Loucy (cell line): ENCODE results near the gene ABCA9.

Experiments used
- H2AFZ ChIP-seq: fragments of 200-600 bp; sonication (generic); 2 replicates; pipeline ENCODE4 v1.6.0; 2016; ENCODE audit warnings: antibody characterized with exemption, mild to moderate bottlenecking, low read length, moderate library complexity
- H3F3A ChIP-seq: fragments of 200-600 bp; 2 replicates; pipeline ENCODE4 v1.6.0; 2016; ENCODE audit warnings: antibody characterized with exemption, low read depth, mild to moderate bottlenecking
- H3K27me3 ChIP-seq: fragments of 200-600 bp; sonication (generic); 2 replicates; pipeline ENCODE4 v1.6.1; 2014; ENCODE audit warnings: low read length, mild to moderate bottlenecking; ENCODE audit not compliant: insufficient read depth, poor library complexity, severe bottlenecking
- H3K36me3 ChIP-seq: fragments of 200-600 bp; sonication (generic); 2 replicates; pipeline ENCODE4 v1.6.1; 2016; ENCODE audit warnings: low read length; ENCODE audit not compliant: insufficient read depth
- H3K4me1 ChIP-seq: fragments of 200-600 bp; sonication (generic); 2 replicates; pipeline ENCODE4 v1.5.1; 2014; ENCODE audit warnings: low read length, mild to moderate bottlenecking; ENCODE audit not compliant: insufficient read depth, poor library complexity, severe bottlenecking
- H3K4me2 ChIP-seq: fragments of 200-600 bp; sonication (generic); 2 replicates; pipeline ENCODE4 v1.6.0; 2014; ENCODE audit warnings: antibody characterized with exemption, low read length, low read depth, mild to moderate bottlenecking; ENCODE audit not compliant: poor library complexity, severe bottlenecking
- H3K4me3 ChIP-seq: fragments of 200-600 bp; sonication (generic); 2 replicates; pipeline ENCODE4 v1.5.1; 2014; ENCODE audit warnings: low read length, mild to moderate bottlenecking, mixed read lengths; ENCODE audit not compliant: poor library complexity, severe bottlenecking
- H3K79me2 ChIP-seq: fragments of 200-600 bp; sonication (generic); 2 replicates; pipeline ENCODE4 v1.6.1; 2014; ENCODE audit warnings: low read length; ENCODE audit not compliant: insufficient read depth
- H3K9ac ChIP-seq: fragments of 200-600 bp; sonication (generic); 2 replicates; pipeline ENCODE4 v1.6.0; 2014; ENCODE audit warnings: mild to moderate bottlenecking, low read depth, low read length, moderate library complexity; ENCODE audit not compliant: poor library complexity, severe bottlenecking
- H3K9me2 ChIP-seq: fragments of 200-600 bp; sonication (generic); replicated peaks from 2 replicates; pipeline ENCODE4 v1.6.1; 2016; ENCODE audit warnings: low read depth, low read length, mixed read lengths
- H3K9me3 ChIP-seq: fragments of 200-600 bp; sonication (generic); 2 replicates; pipeline ENCODE4 v1.6.1; 2014; ENCODE audit warnings: mild to moderate bottlenecking, antibody characterized with exemption, low read length, low read depth; ENCODE audit not compliant: insufficient read depth
- H4K20me1 ChIP-seq: fragments of 200-600 bp; sonication (generic); 2 replicates; pipeline ENCODE4 v1.6.0; 2014; ENCODE audit warnings: antibody characterized with exemption, low read length, mild to moderate bottlenecking; ENCODE audit not compliant: insufficient read depth, poor library complexity, severe bottlenecking
- CTCF ChIP-seq: fragments of 200-600 bp; sonication (generic); conservative IDR thresholded peaks from 2 replicates; pipeline ENCODE4 v1.5.1; 2014; ENCODE audit warnings: mild to moderate bottlenecking, antibody characterized with exemption, low read length
- EZH2phosphoT487 ChIP-seq: fragments of 200-600 bp; IDR thresholded peaks from 2 replicates; pipeline ENCODE4 v1.6.1; 2018; ENCODE audit warnings: antibody characterized with exemption, mild to moderate bottlenecking, moderate library complexity, borderline replicate concordance

The ABCA9 gene

GRCh38 chr17:69048634-69049033 is 12.1 kb downstream of the ABCA9 start:
- H3F3A ChIP-seq: no peaks in the 10 kb centered on the region
- H3K4me2 ChIP-seq: no peak overlapping the region
- H3K9ac ChIP-seq: no peak overlapping the region
- H3K36me3 ChIP-seq: no peaks in the 10 kb centered on the region
- no peak for TF ChIP-seq CTCF
- no peak for TF ChIP-seq EZH2phosphoT487
- no peaks in the 10 kb centered on the region for H3K27me3 ChIP-seq
- no peaks in the 10 kb centered on the region for H3K9me3 ChIP-seq
- no peaks in the 10 kb centered on the region for H4K20me1 ChIP-seq
- no peaks in the 10 kb centered on the region for H3K79me2 ChIP-seq
- 0 out of 2 replicates have a peak, but pooled peaks cover 3% of the 10 kb centered on the region for H3K9me2 ChIP-seq
- no peak overlapping the region for H2AFZ ChIP-seq
- H3K4me1 ChIP-seq: no peaks in the 10 kb centered on the region
- no peak overlapping the region for H3K4me3 ChIP-seq

- Histone ChIP-seq H3K4me3 (no peak overlapping the region), H3K4me1 (no peaks in the 10 kb centered on the region), H3K27me3 (no peaks in the 10 kb centered on the region), H3F3A (no peaks in the 10 kb centered on the region), H3K9me2 (0 out of 2 replicates have a peak, but pooled peaks cover 3% of the 10 kb centered on the region), H3K79me2 (no peaks in the 10 kb centered on the region), H4K20me1 (no peaks in the 10 kb centered on the region), H2AFZ (no peak overlapping the region), H3K4me2 (no peak overlapping the region), H3K9ac (no peak overlapping the region), H3K9me3 (no peaks in the 10 kb centered on the region), H3K36me3 (no peaks in the 10 kb centered on the region)
- TF ChIP-seq CTCF: no peak
- TF ChIP-seq EZH2phosphoT487: no peak
Observed at GRCh38 chr17:69047368-69048263, 13.1 kb downstream of the ABCA9 start.

GRCh38 chr17:69046121-69046807 is 14.5 kb downstream of the ABCA9 start:
- TF ChIP-seq EZH2phosphoT487 (no peak), CTCF (no peak)
- no peak overlapping the region for H3K4me2 ChIP-seq
- H3K4me3 ChIP-seq: no peak overlapping the region

More at GRCh38 chr17:69046121-69046807, 14.5 kb downstream of the ABCA9 start:
- H3K9ac ChIP-seq: no peak overlapping the region
- H2AFZ ChIP-seq: no peak overlapping the region
- no peaks in the 10 kb centered on the region for H4K20me1 ChIP-seq
- no peaks in the 10 kb centered on the region for H3K79me2 ChIP-seq
- H3K36me3 ChIP-seq: no peaks in the 10 kb centered on the region
- H3K9me3 ChIP-seq: no peaks in the 10 kb centered on the region
- 0 out of 2 replicates have a peak, but pooled peaks cover 3% of the 10 kb centered on the region for H3K9me2 ChIP-seq
- H3K27me3 ChIP-seq: no peaks in the 10 kb centered on the region
- H3F3A ChIP-seq: no peaks in the 10 kb centered on the region
- H3K4me1 ChIP-seq: no peaks in the 10 kb centered on the region
